ENCODE measurements around the gene LILRA1. TPM values are rescaled to one million over a fixed set of nuclear protein-coding genes. Genes with fewer than 3 reads are reported as not detected.
"Not testable (repeated sequence)": the region's sequence is repeated elsewhere in the genome, so short reads cannot be mapped to it uniquely, and the experiment has no call there.

The LILRA1 gene
- total and polyA plus RNA-seq, 3 experiments from 2014 or later = not detected

GRCh38 chr19:54587026-54587425 lies 6.4 kb upstream of the LILRA1 start:
- H3K27ac Mint-ChIP-seq = peak overlapping the region in 1 of 8 donors; percentile 16
- DNase-seq = no peak
- ChIA-PET POLR2A (no interaction called here), CTCF (no interaction called here)
- Histone ChIP-seq H3K27ac (ENCODE audit: low read depth, low read length) (no peak overlapping the region), H3K9me3 (ENCODE audit: low read length) (no peaks in the 10 kb centered on the region), H3K27me3 (ENCODE audit: insufficient read depth, low read length, poor library complexity, severe bottlenecking) (no peaks in the 10 kb centered on the region), H3K36me3 (ENCODE audit: insufficient read depth, low read length) (no peaks in the 10 kb centered on the region), H3K4me1 (ENCODE audit: insufficient read depth, low read length) (no peaks in the 10 kb centered on the region), H3K4me3 (ENCODE audit: low read length) (no peak overlapping the region)
- no peak overlapping the region for H3K4me3 Mint-ChIP-seq
- peaks cover 9 to 18% (median 13%) of the 10 kb centered on the region in 5 donors for H3K9me3 Mint-ChIP-seq
- H3K36me3 Mint-ChIP-seq = peaks cover 0 to 5% (median 0%) of the 10 kb centered on the region in 3 donors
- peaks cover 29 to 60% of the 10 kb centered on the region in 2 donors for H3K27me3 Mint-ChIP-seq
- no peaks in the 10 kb centered on the region for H3K4me1 Mint-ChIP-seq

- H3K36me3 Mint-ChIP-seq; H3K36me3 ChIP-seq (ENCODE audit: insufficient read depth, low read length); H3K9me3 ChIP-seq (ENCODE audit: low read length); H3K27ac ChIP-seq (ENCODE audit: low read depth, low read length); POLR2A ChIA-PET; H3K4me3 ChIP-seq (ENCODE audit: low read length); DNase-seq; H3K4me1 ChIP-seq (ENCODE audit: insufficient read depth, low read length); H3K4me3 Mint-ChIP-seq; CTCF ChIA-PET; H3K27me3 ChIP-seq (ENCODE audit: insufficient read depth, low read length, poor library complexity, severe bottlenecking); H3K27ac Mint-ChIP-seq; H3K4me1 Mint-ChIP-seq: not testable (repeated sequence)
- Mint-ChIP-seq H3K9me3 (peaks cover 4 to 13% (median 12%) of the 10 kb centered on the region in 5 donors), H3K27me3 (peaks cover 39 to 45% of the 10 kb centered on the region in 2 donors)
Observed at GRCh38 chr19:54593931-54594626, 647 bp downstream of the LILRA1 start.

GRCh38 chr19:54594737-54595136 lies 1.3 kb downstream of the LILRA1 start:
- Mint-ChIP-seq H3K27me3 (peaks cover 38 to 44% of the 10 kb centered on the region in 2 donors), H3K36me3 (no peaks in the 10 kb centered on the region), H3K27ac (no peak overlapping the region), H3K4me1 (no peaks in the 10 kb centered on the region), H3K9me3 (peaks cover 4 to 11% (median 8%) of the 10 kb centered on the region in 5 donors), H3K4me3 (no peak overlapping the region)
- Histone ChIP-seq H3K4me1 (ENCODE audit: insufficient read depth, low read length) (no peaks in the 10 kb centered on the region), H3K36me3 (ENCODE audit: insufficient read depth, low read length) (no peaks in the 10 kb centered on the region), H3K9me3 (ENCODE audit: low read length) (no peaks in the 10 kb centered on the region), H3K4me3 (ENCODE audit: low read length) (no peak overlapping the region), H3K27me3 (ENCODE audit: insufficient read depth, low read length, poor library complexity, severe bottlenecking) (no peaks in the 10 kb centered on the region), H3K27ac (ENCODE audit: low read depth, low read length) (no peak overlapping the region)
- no peak for DNase-seq
- ChIA-PET CTCF (no interaction called here), POLR2A (no interaction called here)

- H3K4me1 Mint-ChIP-seq, H3K9me3 Mint-ChIP-seq: not testable (repeated sequence)
- POLR2A ChIA-PET = interaction anchor here (0.6 kb wide), 1 partner anchor 510 kb away, joined by 5 read pairs; no protein-coding TSS in a partner anchor
Observed at GRCh38 chr19:54595680-54596436, 2.4 kb downstream of the LILRA1 start.

GRCh38 chr19:54600212-54600611 lies 6.8 kb downstream of the LILRA1 start:
- ChIA-PET POLR2A (no interaction called here), CTCF (no interaction called here)
- Histone ChIP-seq H3K9me3 (ENCODE audit: low read length) (no peaks in the 10 kb centered on the region), H3K4me1 (ENCODE audit: insufficient read depth, low read length) (no peaks in the 10 kb centered on the region), H3K27me3 (ENCODE audit: insufficient read depth, low read length, poor library complexity, severe bottlenecking) (no peaks in the 10 kb centered on the region), H3K27ac (ENCODE audit: low read depth, low read length) (no peak overlapping the region), H3K4me3 (ENCODE audit: low read length) (no peak overlapping the region), H3K36me3 (ENCODE audit: insufficient read depth, low read length) (no peaks in the 10 kb centered on the region)
- no peak overlapping the region for H3K4me3 Mint-ChIP-seq
- peaks cover 16 to 42% of the 10 kb centered on the region in 2 donors for H3K27me3 Mint-ChIP-seq
- no peak overlapping the region for H3K27ac Mint-ChIP-seq
- DNase-seq = no peak
- no peaks in the 10 kb centered on the region for H3K36me3 Mint-ChIP-seq
- H3K9me3 Mint-ChIP-seq = peaks cover 2 to 6% (median 3%) of the 10 kb centered on the region in 5 donors
- peaks cover 0 to 2% (median 0%) of the 10 kb centered on the region in 3 donors for H3K4me1 Mint-ChIP-seq

More at GRCh38 chr19:54595680-54596436, 2.4 kb downstream of the LILRA1 start:
- H3K4me3 Mint-ChIP-seq; H3K27ac Mint-ChIP-seq; H3K27me3 ChIP-seq (ENCODE audit: insufficient read depth, low read length, poor library complexity, severe bottlenecking); H3K36me3 ChIP-seq (ENCODE audit: insufficient read depth, low read length); CTCF ChIA-PET; H3K36me3 Mint-ChIP-seq; H3K27ac ChIP-seq (ENCODE audit: low read depth, low read length); H3K9me3 ChIP-seq (ENCODE audit: low read length); H3K4me3 ChIP-seq (ENCODE audit: low read length); H3K4me1 ChIP-seq (ENCODE audit: insufficient read depth, low read length); DNase-seq: not testable (repeated sequence)
- peaks cover 38 to 55% of the 10 kb centered on the region in 2 donors for H3K27me3 Mint-ChIP-seq

GRCh38 chr19:54606230-54606629 lies 12.8 kb downstream of the LILRA1 start:
- peaks cover 0 to 2% (median 0%) of the 10 kb centered on the region in 3 donors for H3K4me1 Mint-ChIP-seq
- no peak overlapping the region for H3K27ac Mint-ChIP-seq
- peaks cover 6 to 12% (median 8%) of the 10 kb centered on the region in 5 donors for H3K9me3 Mint-ChIP-seq
- peaks cover 4% of the 10 kb centered on the region for H3K27me3 ChIP-seq (ENCODE audit: insufficient read depth, low read length, poor library complexity, severe bottlenecking)
- H3K4me3 ChIP-seq (ENCODE audit: low read length) = no peak overlapping the region
- no peaks in the 10 kb centered on the region for H3K4me1 ChIP-seq (ENCODE audit: insufficient read depth, low read length)
- H3K36me3 ChIP-seq (ENCODE audit: insufficient read depth, low read length) = no peaks in the 10 kb centered on the region
- no peak overlapping the region for H3K4me3 Mint-ChIP-seq
- no peaks in the 10 kb centered on the region for H3K9me3 ChIP-seq (ENCODE audit: low read length)
- ChIA-PET POLR2A (no interaction called here), CTCF (no interaction called here)
- no peaks in the 10 kb centered on the region for H3K36me3 Mint-ChIP-seq
- DNase-seq = no peak
- no peak overlapping the region for H3K27ac ChIP-seq (ENCODE audit: low read depth, low read length)
- H3K27me3 Mint-ChIP-seq = peaks cover 21 to 46% of the 10 kb centered on the region in 2 donors

GRCh38 chr19:54606891-54607784 lies 13.7 kb downstream of the LILRA1 start:
- Histone ChIP-seq H3K9me3 (ENCODE audit: low read length) (no peaks in the 10 kb centered on the region), H3K4me1 (ENCODE audit: insufficient read depth, low read length) (no peaks in the 10 kb centered on the region), H3K4me3 (ENCODE audit: low read length) (no peak overlapping the region), H3K27ac (ENCODE audit: low read depth, low read length) (no peak overlapping the region), H3K36me3 (ENCODE audit: insufficient read depth, low read length) (no peaks in the 10 kb centered on the region), H3K27me3 (ENCODE audit: insufficient read depth, low read length, poor library complexity, severe bottlenecking) (peaks cover 4% of the 10 kb centered on the region)
- Mint-ChIP-seq H3K36me3 (no peaks in the 10 kb centered on the region), H3K4me1 (no peaks in the 10 kb centered on the region), H3K27me3 (peaks cover 21 to 48% of the 10 kb centered on the region in 2 donors), H3K9me3 (peaks cover 6 to 12% (median 8%) of the 10 kb centered on the region in 5 donors), H3K4me3 (no peak overlapping the region), H3K27ac (peak overlapping the region in 1 of 8 donors; percentile 81)
- POLR2A ChIA-PET = no interaction called here
- DNase-seq = no peak
- CTCF ChIA-PET = no interaction called here

GRCh38 chr19:54607785-54608150 lies 14.3 kb downstream of the LILRA1 start:
- Histone ChIP-seq H3K27ac (ENCODE audit: low read depth, low read length) (no peak overlapping the region), H3K27me3 (ENCODE audit: insufficient read depth, low read length, poor library complexity, severe bottlenecking) (peaks cover 4% of the 10 kb centered on the region), H3K4me3 (ENCODE audit: low read length) (no peak overlapping the region), H3K9me3 (ENCODE audit: low read length) (no peaks in the 10 kb centered on the region), H3K4me1 (ENCODE audit: insufficient read depth, low read length) (no peaks in the 10 kb centered on the region), H3K36me3 (ENCODE audit: insufficient read depth, low read length) (no peaks in the 10 kb centered on the region)
- no peak for DNase-seq
- Mint-ChIP-seq H3K36me3 (no peaks in the 10 kb centered on the region), H3K4me3 (no peak overlapping the region), H3K9me3 (peaks cover 6 to 12% (median 8%) of the 10 kb centered on the region in 5 donors), H3K27ac (no peak overlapping the region), H3K4me1 (no peaks in the 10 kb centered on the region), H3K27me3 (peaks cover 21 to 48% of the 10 kb centered on the region in 2 donors)
- ChIA-PET POLR2A (no interaction called here), CTCF (no interaction called here)

All from CD8-positive, alpha-beta memory T cell (primary cell).